Mesothelial cell of epicardium (in vitro differentiated cells): Measurements from ENCODE around the gene CEP112. TPM values are rescaled to one million over a fixed set of nuclear protein-coding genes. Genes with fewer than 3 reads are reported as not detected.
A peak's percentile ranks its signal among the peaks of the same experiment; 100 is the strongest.

Source experiments
- DNase-seq, 2 experiments: peaks; one replicate each; pipeline ENCODE4 v3.0.0; 2021; ENCODE audit warnings: low spot score in 2 of 2; ENCODE audit not compliant: unreplicated experiment in 2 of 2
- H3K27ac Mint-ChIP-seq: 2 replicates; pipeline ENCODE4 v1.8.0; 2021; ENCODE audit warnings: mixed read lengths
- H3K27me3 Mint-ChIP-seq: 2 replicates; pipeline ENCODE4 v1.8.0; 2021; ENCODE audit warnings: low read depth, mixed read lengths
- H3K36me3 Mint-ChIP-seq: 2 replicates; pipeline ENCODE4 v1.8.0; 2021; ENCODE audit warnings: mixed read lengths
- H3K4me1 Mint-ChIP-seq: 2 replicates; pipeline ENCODE4 v1.8.0; 2021; ENCODE audit warnings: mixed read lengths
- H3K4me3 Mint-ChIP-seq: 2 replicates; pipeline ENCODE4 v1.8.0; 2021; ENCODE audit warnings: mild to moderate bottlenecking, moderate library complexity, mixed read lengths
- H3K9me3 Mint-ChIP-seq: 2 replicates; pipeline ENCODE4 v1.8.0; 2021; ENCODE audit warnings: mixed read lengths
- CTCF ChIP-seq: fragments of 200-600 bp; sonication (generic); IDR thresholded peaks from one replicate; pipeline ENCODE4 v1.5.0; 2021; ENCODE audit warnings: antibody characterized with exemption; ENCODE audit not compliant: unreplicated experiment
- total RNA-seq: library from RNA; stranded (reverse); gene quantifications from 3 replicates; pipeline ENCODE4 v1.2.1, GENCODE V29; 2021

The CEP112 gene
- total RNA-seq, 1 donor from 2014 or later, result 24.0 TPM

- no peak for DNase-seq
- H3K4me1 Mint-ChIP-seq, result peaks cover 48% of the 10 kb centered on the region
- no peak for TF ChIP-seq CTCF
- H3K27me3 Mint-ChIP-seq, result no peaks in the 10 kb centered on the region
- no peak overlapping the region for H3K4me3 Mint-ChIP-seq
- no peaks in the 10 kb centered on the region for H3K9me3 Mint-ChIP-seq
- no peaks in the 10 kb centered on the region for H3K36me3 Mint-ChIP-seq
- H3K27ac Mint-ChIP-seq, result no peak overlapping the region
These were observed 561.4 kb downstream of the CEP112 start for GRCh38 chr17:65630502-65630901.

GRCh38 chr17:65629234-65629690, 562.7 kb downstream of the CEP112 start:
- Mint-ChIP-seq H3K36me3 (no peaks in the 10 kb centered on the region), H3K27ac (peak overlapping the region; percentile 84), H3K4me3 (no peak overlapping the region), H3K4me1 (peaks cover 44% of the 10 kb centered on the region), H3K9me3 (no peaks in the 10 kb centered on the region), H3K27me3 (no peaks in the 10 kb centered on the region)
- TF ChIP-seq CTCF, result no peak
- DNase-seq, result no peak

DNA sequence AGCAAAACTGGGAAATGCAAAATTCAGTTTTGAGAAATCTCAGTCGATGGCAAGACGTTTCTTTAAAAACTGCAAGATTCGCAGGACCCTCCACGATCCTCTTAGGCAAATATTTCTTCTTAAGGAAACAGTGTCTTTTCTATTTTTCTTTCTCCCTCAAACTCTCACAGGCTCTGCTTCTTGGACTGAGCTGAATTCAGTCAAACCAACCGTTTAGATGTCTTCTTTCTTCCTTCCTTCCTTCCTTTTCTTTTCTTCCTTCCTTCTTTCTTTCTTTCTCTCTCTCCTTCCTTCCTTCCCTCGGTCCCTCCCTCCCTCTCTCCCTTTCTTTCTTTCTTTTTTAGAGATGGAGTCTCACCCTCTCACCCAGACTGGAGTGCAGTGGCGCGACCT, 563.3 kb downstream of the CEP112 start:
- H3K9me3 Mint-ChIP-seq, result peaks cover under 1% of the 10 kb centered on the region
- TF ChIP-seq CTCF, result no peak
- H3K27ac Mint-ChIP-seq, result peak overlapping the region; percentile 31
- no peak for DNase-seq
- H3K4me3 Mint-ChIP-seq, result no peak overlapping the region
- H3K4me1 Mint-ChIP-seq, result peaks cover 39% of the 10 kb centered on the region
- no peaks in the 10 kb centered on the region for H3K36me3 Mint-ChIP-seq
- no peaks in the 10 kb centered on the region for H3K27me3 Mint-ChIP-seq

- H3K36me3 Mint-ChIP-seq, result peaks cover under 1% of the 10 kb centered on the region
- H3K9me3 Mint-ChIP-seq, result peaks cover 3% of the 10 kb centered on the region
- H3K27me3 Mint-ChIP-seq, result no peaks in the 10 kb centered on the region
- H3K4me3 Mint-ChIP-seq, result no peak overlapping the region
- peak overlapping the region; percentile 31 for H3K27ac Mint-ChIP-seq
- TF ChIP-seq CTCF, result no peak
- DNase-seq, result no peak
- peaks cover 33% of the 10 kb centered on the region for H3K4me1 Mint-ChIP-seq
These were observed 563.9 kb downstream of the CEP112 start for GRCh38 chr17:65627891-65628643.

DNA sequence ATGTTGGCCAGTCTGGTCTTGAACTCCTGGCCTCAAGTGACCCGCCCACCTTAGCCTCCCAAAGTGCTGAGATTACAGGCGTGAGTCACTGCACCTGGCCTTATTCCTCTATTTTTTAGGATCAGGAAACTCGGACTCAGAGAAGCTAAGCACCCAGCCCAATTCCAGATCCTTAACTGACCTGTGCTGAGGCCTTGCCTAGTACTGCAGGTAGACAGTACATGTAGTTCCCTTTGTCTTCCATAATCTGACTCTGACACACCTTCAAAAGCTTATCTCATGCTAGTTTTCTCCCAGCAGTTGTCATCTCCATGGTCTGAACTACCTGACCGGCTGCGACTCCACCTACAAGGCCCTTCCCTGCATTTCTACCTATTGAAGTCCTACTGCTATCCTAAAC, 564.8 kb downstream of the CEP112 start:
- no peak for TF ChIP-seq CTCF

More for the DNA sequence above, 564.8 kb downstream of the CEP112 start:
- Mint-ChIP-seq H3K36me3 (peaks cover 2% of the 10 kb centered on the region), H3K27me3 (no peaks in the 10 kb centered on the region), H3K9me3 (peaks cover 3% of the 10 kb centered on the region), H3K4me1 (peaks cover 34% of the 10 kb centered on the region), H3K4me3 (no peak overlapping the region), H3K27ac (no peak overlapping the region)
- no peak for DNase-seq
